ENCODE measurements around the gene ACACB. TPM values are rescaled to one million over a fixed set of nuclear protein-coding genes. Genes with fewer than 3 reads are reported as not detected.

The ACACB gene
- total RNA-seq, 4 donors from 2014 or later = 56.0 to 179 (median 152) TPM

GRCh38 chr12:109110988-109111495, 5.3 kb upstream of the ACACB start:
- peak overlapping the region; percentile 46 to 74 (median 54) for H3K4me3 ChIP-seq

GRCh38 chr12:109112720-109113465, 3.5 kb upstream of the ACACB start:
- peaks cover 0 to 9% (median 0%) of the 10 kb centered on the region in 3 donors for H3K36me3 ChIP-seq
- TF ChIP-seq POLR2A (IDR thresholded peaks at IDR 0.05) = no peak
- TF ChIP-seq, protein P1, sequence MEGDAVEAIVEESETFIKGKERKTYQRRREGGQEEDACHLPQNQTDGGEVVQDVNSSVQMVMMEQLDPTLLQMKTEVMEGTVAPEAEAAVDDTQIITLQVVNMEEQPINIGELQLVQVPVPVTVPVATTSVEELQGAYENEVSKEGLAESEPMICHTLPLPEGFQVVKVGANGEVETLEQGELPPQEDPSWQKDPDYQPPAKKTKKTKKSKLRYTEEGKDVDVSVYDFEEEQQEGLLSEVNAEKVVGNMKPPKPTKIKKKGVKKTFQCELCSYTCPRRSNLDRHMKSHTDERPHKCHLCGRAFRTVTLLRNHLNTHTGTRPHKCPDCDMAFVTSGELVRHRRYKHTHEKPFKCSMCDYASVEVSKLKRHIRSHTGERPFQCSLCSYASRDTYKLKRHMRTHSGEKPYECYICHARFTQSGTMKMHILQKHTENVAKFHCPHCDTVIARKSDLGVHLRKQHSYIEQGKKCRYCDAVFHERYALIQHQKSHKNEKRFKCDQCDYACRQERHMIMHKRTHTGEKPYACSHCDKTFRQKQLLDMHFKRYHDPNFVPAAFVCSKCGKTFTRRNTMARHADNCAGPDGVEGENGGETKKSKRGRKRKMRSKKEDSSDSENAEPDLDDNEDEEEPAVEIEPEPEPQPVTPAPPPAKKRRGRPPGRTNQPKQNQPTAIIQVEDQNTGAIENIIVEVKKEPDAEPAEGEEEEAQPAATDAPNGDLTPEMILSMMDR (IDR thresholded peaks at IDR 0.05) = no peak
- peak overlapping the region in 2 of 4 donors; percentile 69 to 90 for H3K27ac ChIP-seq
- peak overlapping the region in 2 of 4 donors; percentile 1 to 58 for H3K4me3 ChIP-seq
- no peaks in the 10 kb centered on the region for H3K27me3 ChIP-seq
- H3K9me3 ChIP-seq = no peaks in the 10 kb centered on the region
- DNase-seq = peak in 1 of 3 donors; percentile 35
- H3K4me1 ChIP-seq = peaks cover 0 to 47% (median 2%) of the 10 kb centered on the region in 4 donors

More at GRCh38 chr12:109110988-109111495, 5.3 kb upstream of the ACACB start:
- Histone ChIP-seq H3K4me1 (peaks cover 0 to 38% (median 2%) of the 10 kb centered on the region in 4 donors), H3K9me3 (no peaks in the 10 kb centered on the region), H3K27me3 (no peaks in the 10 kb centered on the region), H3K27ac (peak overlapping the region; percentile 80 to 96 (median 88)), H3K36me3 (peaks cover 0 to 25% (median 0%) of the 10 kb centered on the region in 3 donors)
- DNase-seq = peak; percentile 59 to 94 (median 93)
- TF ChIP-seq POLR2A (IDR thresholded peaks at IDR 0.05) = peak; percentile 90 to 93
- TF ChIP-seq, protein P1 (IDR thresholded peaks at IDR 0.05) = no peak

GRCh38 chr12:109113661-109114321, 2.6 kb upstream of the ACACB start:
- peak in 1 of 3 donors; percentile 36 for DNase-seq
- Histone ChIP-seq H3K9me3 (no peaks in the 10 kb centered on the region), H3K36me3 (peaks cover 0 to under 1% (median 0%) of the 10 kb centered on the region in 3 donors), H3K4me1 (peaks cover 0 to 52% (median 2%) of the 10 kb centered on the region in 4 donors), H3K4me3 (peak overlapping the region in 2 of 4 donors; percentile 1 to 58), H3K27me3 (no peaks in the 10 kb centered on the region), H3K27ac (peak overlapping the region in 3 of 4 donors; percentile 28 to 90 (median 69))
- TF ChIP-seq POLR2A (IDR thresholded peaks at IDR 0.05) = no peak
- TF ChIP-seq, protein P1 (IDR thresholded peaks at IDR 0.05) = no peak

GRCh38 chr12:109114644-109115043, 1.7 kb upstream of the ACACB start:
- peak overlapping the region in 1 of 4 donors; percentile 2 for H3K4me3 ChIP-seq
- no peaks in the 10 kb centered on the region for H3K27me3 ChIP-seq
- TF ChIP-seq, protein P1 (IDR thresholded peaks at IDR 0.05) = no peak
- no peak for TF ChIP-seq POLR2A (IDR thresholded peaks at IDR 0.05)
- H3K36me3 ChIP-seq = no peaks in the 10 kb centered on the region
- DNase-seq = no peak
- peak overlapping the region in 3 of 4 donors; percentile 75 to 92 (median 90) for H3K27ac ChIP-seq
- no peaks in the 10 kb centered on the region for H3K9me3 ChIP-seq
- H3K4me1 ChIP-seq = peaks cover 0 to 52% (median 2%) of the 10 kb centered on the region in 4 donors

DNA sequence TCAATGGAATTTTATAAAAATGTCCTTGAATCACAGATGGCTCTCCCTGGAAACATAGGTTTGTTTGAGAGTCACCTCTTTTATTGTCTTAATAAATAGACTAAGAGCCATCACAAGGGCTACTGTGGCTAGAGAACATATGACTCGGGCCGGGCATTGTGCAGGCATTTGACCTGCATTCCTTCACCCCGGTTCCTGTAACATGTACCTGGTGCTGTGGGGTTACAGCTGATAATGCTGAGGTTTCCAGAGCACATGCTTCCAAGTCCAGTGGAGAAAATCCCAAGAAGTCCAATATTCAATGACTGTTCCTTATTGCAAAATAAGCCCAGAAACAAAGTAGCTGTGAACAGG, 1.0 kb upstream of the ACACB start:
- peak overlapping the region in 2 of 4 donors; percentile 2 to 41 for H3K4me3 ChIP-seq
- H3K27ac ChIP-seq = peak overlapping the region in 3 of 4 donors; percentile 75 to 92 (median 90)
- H3K36me3 ChIP-seq = no peaks in the 10 kb centered on the region
- H3K9me3 ChIP-seq = no peaks in the 10 kb centered on the region
- TF ChIP-seq, protein P1 (IDR thresholded peaks at IDR 0.05) = no peak
- TF ChIP-seq POLR2A (IDR thresholded peaks at IDR 0.05) = no peak
- H3K27me3 ChIP-seq = no peaks in the 10 kb centered on the region
- DNase-seq = peak in 1 of 3 donors; percentile 51
- peaks cover 0 to 49% (median 2%) of the 10 kb centered on the region in 4 donors for H3K4me1 ChIP-seq

Measured in Peyer's patch (tissue), 4 donors.